Neuronal stem cell (in vitro differentiated cells): Measurements from ENCODE around the gene SLC35E1. TPM values are rescaled to one million over a fixed set of nuclear protein-coding genes. Genes with fewer than 3 reads are reported as not detected.

ENCODE experiments used
- DNase-seq: peaks from one replicate; pipeline ENCODE4 v3.0.0-alpha.2; 2013; ENCODE audit warnings: low spot score
- H2AFZ ChIP-seq: one replicate; pipeline ENCODE4 v1.6.1; 2013; ENCODE audit warnings: mild to moderate bottlenecking, low read length, inconsistent platforms
- H2AK5ac ChIP-seq: 2 replicates; pipeline ENCODE4 v1.6.1; 2013; ENCODE audit warnings: low read depth, mild to moderate bottlenecking, inconsistent platforms, low read length, moderate library complexity, mixed read lengths
- H2BK120ac ChIP-seq: 2 replicates; pipeline ENCODE4 v1.6.1; 2013; ENCODE audit warnings: low read depth, mild to moderate bottlenecking, inconsistent platforms, low read length, moderate library complexity, mixed read lengths
- H2BK12ac ChIP-seq: one replicate; pipeline ENCODE4 v1.6.1; 2013; ENCODE audit warnings: low read length, inconsistent platforms
- H2BK15ac ChIP-seq: 2 replicates; pipeline ENCODE4 v1.6.1; 2013; ENCODE audit warnings: mild to moderate bottlenecking, low read length, inconsistent platforms, mixed read lengths
- H2BK5ac ChIP-seq: one replicate; pipeline ENCODE4 v1.6.1; 2013; ENCODE audit warnings: inconsistent platforms, mild to moderate bottlenecking, low read length, moderate library complexity
- H3K14ac ChIP-seq: one replicate; pipeline ENCODE4 v1.6.1; 2013; ENCODE audit warnings: low read length, inconsistent platforms
- H3K18ac ChIP-seq: 2 replicates; pipeline ENCODE4 v1.6.1; 2013; ENCODE audit warnings: low read length, inconsistent platforms
- H3K23ac ChIP-seq: 2 replicates; pipeline ENCODE4 v1.6.1; 2013; ENCODE audit warnings: low read depth, mild to moderate bottlenecking, mixed read lengths, low read length, inconsistent platforms; ENCODE audit not compliant: poor library complexity
- H3K27ac ChIP-seq: replicated peaks from 3 replicates; pipeline ENCODE4 v1.5.1; 2013; ENCODE audit warnings: low read length, inconsistent platforms
- H3K27me3 ChIP-seq, 3 experiments: 2 replicates each; pipeline ENCODE4 v1.6.1; 2013; ENCODE audit warnings: low read length in 3 of 3, mild to moderate bottlenecking in 2 of 3, inconsistent platforms in 1 of 3, low read depth in 1 of 3, mixed read lengths in 1 of 3, moderate library complexity in 1 of 3; ENCODE audit not compliant: control insufficient read depth in 3 of 3, insufficient read depth in 3 of 3
- H3K36me3 ChIP-seq, 2 donors: replicated peaks in 1 of 2; 2 replicates each; pipeline ENCODE4 v1.6.1; 2013; ENCODE audit warnings: low read length in 2 of 2; ENCODE audit not compliant: control insufficient read depth in 2 of 2, insufficient read depth in 2 of 2
- H3K4ac ChIP-seq: 2 replicates; pipeline ENCODE4 v1.6.1; 2013; ENCODE audit warnings: inconsistent platforms, mild to moderate bottlenecking, low read length, moderate library complexity
- H3K4me1 ChIP-seq, 2 donors: 1 replicate in 1 of 2; 2 replicates in 1 of 2; pipeline ENCODE4 v1.6.1; 2013; ENCODE audit warnings: low read length in 2 of 2, low read depth in 1 of 2; ENCODE audit not compliant: control insufficient read depth in 2 of 2, insufficient read depth in 1 of 2
- H3K4me2 ChIP-seq: one replicate; pipeline ENCODE4 v1.6.1; 2013; ENCODE audit warnings: mild to moderate bottlenecking, low read length, inconsistent platforms; ENCODE audit not compliant: insufficient read depth, poor library complexity, severe bottlenecking
- H3K4me3 ChIP-seq, 2 donors: 2 replicates each; pipeline ENCODE4 v1.5.1; 2013; ENCODE audit warnings: low read length in 2 of 2, mild to moderate bottlenecking in 2 of 2, inconsistent platforms in 1 of 2, moderate library complexity in 1 of 2
- H3K79me1 ChIP-seq: one replicate; pipeline ENCODE4 v1.6.1; 2013; ENCODE audit warnings: low read depth, mild to moderate bottlenecking, inconsistent platforms, low read length, moderate library complexity
- H3K9ac ChIP-seq: one replicate; pipeline ENCODE4 v1.6.1; 2013; ENCODE audit warnings: mild to moderate bottlenecking, low read depth, low read length, inconsistent platforms; ENCODE audit not compliant: poor library complexity
- H3K9me3 ChIP-seq, 2 donors: replicated peaks in 1 of 2; 2 replicates each; pipeline versions ENCODE3 to v1.6.1; 2013; ENCODE audit warnings: low read length in 2 of 2, mild to moderate bottlenecking in 2 of 2, inconsistent platforms in 1 of 2, low read depth in 1 of 2, mixed read lengths in 1 of 2, moderate library complexity in 1 of 2; ENCODE audit not compliant: control insufficient read depth in 2 of 2, insufficient read depth in 1 of 2
- H4K8ac ChIP-seq: one replicate; pipeline ENCODE4 v1.6.1; 2013; ENCODE audit warnings: low read depth, mild to moderate bottlenecking, inconsistent platforms, low read length, moderate library complexity
- H4K91ac ChIP-seq: one replicate; pipeline ENCODE4 v1.6.1; 2013; ENCODE audit warnings: low read length, low read depth, mild to moderate bottlenecking, inconsistent platforms; ENCODE audit not compliant: poor library complexity
- WGBS, 2 donors: extraction: QIAGEN DNeasy Blood & Tissue Kit; methylation state at CpG; one replicate each; pipeline ENCODE4 v1.1.7; 2013; ENCODE audit warnings: missing lambda C conversion rate in 2 of 2, mixed read lengths in 1 of 2; ENCODE audit not compliant: insufficient read length in 2 of 2, insufficient replicate concordance in 1 of 2; ENCODE audit errors: extremely low coverage in 2 of 2; 5-methylcytosine and 5-hydroxymethylcytosine counted together
- polyA plus RNA-seq, 2 experiments: library from polyadenylated mRNA; stranded (reverse); fragments of 200-250 nt; gene quantifications; one replicate each; pipeline ENCODE4 v1.2.3, GENCODE V29; 2013

Gene SLC35E1
- 23.9 TPM for polyA plus RNA-seq (2013, experiment 1 of 2)
- 24.3 TPM for polyA plus RNA-seq (2013, experiment 2 of 2)

GRCh38 chr19:16572332-16573211 is at the start of gene SLC35E1:
TSS of gene SLC35E1 (minus strand) at chr19:16572415. CDS start at chr19:16572364, 51 bp downstream.
- DNase-seq, result peak; percentile 96
- peak within 1 kb of the TSS; percentile 92 for H3K23ac ChIP-seq
- H3K18ac ChIP-seq, result peak within 1 kb of the TSS; percentile 94
- H3K4me1 ChIP-seq, result peaks cover 6 to 9% of the 10 kb centered on the region in 2 donors
- peak within 1 kb of the TSS; percentile 98 for H3K9ac ChIP-seq
- no peak within 1 kb of the TSS for H3K4ac ChIP-seq
- peak within 1 kb of the TSS; percentile 85 for H4K8ac ChIP-seq
- peaks cover 23 to 59% of the 10 kb centered on the region in 2 donors for H3K36me3 ChIP-seq
- H2AFZ ChIP-seq, result peak within 1 kb of the TSS; percentile 97
- peak within 1 kb of the TSS; percentile 63 for H2BK12ac ChIP-seq
- H3K4me3 ChIP-seq, result peak within 1 kb of the TSS; percentile 81 to 100
- H3K14ac ChIP-seq, result peak within 1 kb of the TSS; percentile 84
- peak within 1 kb of the TSS; percentile 85 for H3K4me2 ChIP-seq
- H3K9me3 ChIP-seq, result no peaks in the 10 kb centered on the region
- peak within 1 kb of the TSS; percentile 79 for H2BK5ac ChIP-seq
- H2BK15ac ChIP-seq, result peak within 1 kb of the TSS; percentile 38
- H3K79me1 ChIP-seq, result peaks cover 17% of the 10 kb centered on the region
- no peak within 1 kb of the TSS for H2BK120ac ChIP-seq
- peak within 1 kb of the TSS; percentile 76 for H2AK5ac ChIP-seq
- H3K27ac ChIP-seq, result peak within 1 kb of the TSS; percentile 87
- H3K27me3 ChIP-seq, result no peaks in the 10 kb centered on the region
- peak within 1 kb of the TSS; percentile 26 for H4K91ac ChIP-seq
- WGBS, 2 donors, result no CpG with 5 or more reads among the region's 83 CpGs

GRCh38 chr19:16621165-16621800 is 49.1 kb upstream of the SLC35E1 start:
- no peak overlapping the region for H2AFZ ChIP-seq
- no peak overlapping the region for H3K18ac ChIP-seq
- WGBS, 2 donors, result no CpG with 5 or more reads among the region's 7 CpGs
- H2BK15ac ChIP-seq, result no peak overlapping the region
- H3K79me1 ChIP-seq, result peaks cover 21% of the 10 kb centered on the region
- H3K9me3 ChIP-seq, result no peaks in the 10 kb centered on the region
- DNase-seq, result no peak
- no peak overlapping the region for H4K8ac ChIP-seq
- peaks cover under 1 to 3% of the 10 kb centered on the region in 2 donors for H3K4me1 ChIP-seq
- H3K27me3 ChIP-seq, result no peaks in the 10 kb centered on the region
- no peak overlapping the region for H3K27ac ChIP-seq
- no peak overlapping the region for H3K4me3 ChIP-seq
- no peak overlapping the region for H3K9ac ChIP-seq
- H3K4ac ChIP-seq, result no peak overlapping the region
- H2BK5ac ChIP-seq, result no peak overlapping the region
- H3K36me3 ChIP-seq, result peaks cover 1 to 29% of the 10 kb centered on the region in 2 donors
- H2BK12ac ChIP-seq, result no peak overlapping the region
- H2BK120ac ChIP-seq, result no peak overlapping the region
- H2AK5ac ChIP-seq, result no peak overlapping the region
- H4K91ac ChIP-seq, result no peak overlapping the region
- no peak overlapping the region for H3K4me2 ChIP-seq
- H3K23ac ChIP-seq, result no peak overlapping the region
- H3K14ac ChIP-seq, result no peak overlapping the region

GRCh38 chr19:16620584-16620983 is 48.4 kb upstream of the SLC35E1 start:
- Histone ChIP-seq H2BK15ac (no peak overlapping the region), H3K9ac (no peak overlapping the region), H3K23ac (no peak overlapping the region), H3K4me2 (no peak overlapping the region), H2AFZ (no peak overlapping the region), H3K14ac (no peak overlapping the region), H4K91ac (no peak overlapping the region), H4K8ac (no peak overlapping the region), H2BK5ac (no peak overlapping the region), H3K36me3 (peaks cover 1 to 24% of the 10 kb centered on the region in 2 donors), H3K4ac (no peak overlapping the region), H3K79me1 (peaks cover 24% of the 10 kb centered on the region), H3K18ac (no peak overlapping the region), H2BK12ac (no peak overlapping the region), H3K27ac (no peak overlapping the region), H3K27me3 (no peaks in the 10 kb centered on the region), H2BK120ac (no peak overlapping the region), H3K4me1 (peaks cover 0 to 3% of the 10 kb centered on the region in 2 donors), H2AK5ac (no peak overlapping the region), H3K4me3 (no peak overlapping the region), H3K9me3 (no peaks in the 10 kb centered on the region)
- WGBS, 2 donors, result no CpG with 5 or more reads among the region's 3 CpGs
- DNase-seq, result no peak

GRCh38 chr19:16620018-16620417 is 47.8 kb upstream of the SLC35E1 start:
- no peak for DNase-seq

More at GRCh38 chr19:16620018-16620417, 47.8 kb upstream of the SLC35E1 start:
- Histone ChIP-seq H2BK12ac (no peak overlapping the region), H4K8ac (no peak overlapping the region), H3K27ac (no peak overlapping the region), H3K9me3 (no peaks in the 10 kb centered on the region), H3K18ac (no peak overlapping the region), H2BK120ac (no peak overlapping the region), H3K36me3 (peaks cover 1 to 20% of the 10 kb centered on the region in 2 donors), H3K4me3 (no peak overlapping the region), H2BK15ac (no peak overlapping the region), H2BK5ac (no peak overlapping the region), H2AFZ (no peak overlapping the region), H2AK5ac (no peak overlapping the region), H3K23ac (no peak overlapping the region), H3K27me3 (no peaks in the 10 kb centered on the region), H4K91ac (no peak overlapping the region), H3K9ac (no peak overlapping the region), H3K14ac (no peak overlapping the region), H3K4me1 (peaks cover 0 to 3% of the 10 kb centered on the region in 2 donors), H3K79me1 (peaks cover 24% of the 10 kb centered on the region), H3K4ac (no peak overlapping the region), H3K4me2 (no peak overlapping the region)
- WGBS, 2 donors, result no CpG with 5 or more reads among the region's 5 CpGs
